NCI-H2196 treated with DMSO at 0.1 percent for 48 hours (cell line): ENCODE results near the gene FSCN2.
"Not testable (repeated sequence)": the region's sequence is repeated elsewhere in the genome, so short reads cannot be mapped to it uniquely, and the experiment has no call there.

ENCODE experiments used
- DNase-seq: peaks from one replicate; lab custom pipeline; 2025; ENCODE audit not compliant: unreplicated experiment; lab: John Stamatoyannopoulos, UW

The FSCN2 gene

GRCh38 chr17:81575836-81576235, 47.7 kb downstream of the FSCN2 start:
- no peak for DNase-seq

GRCh38 chr17:81576621-81577277, 48.6 kb downstream of the FSCN2 start:
- peak; percentile 26 for DNase-seq

GRCh38 chr17:81577278-81578000, 49.3 kb downstream of the FSCN2 start:
- no peak for DNase-seq

GRCh38 chr17:81578038-81578441, 49.9 kb downstream of the FSCN2 start:
- no peak for DNase-seq

- no peak for DNase-seq
Measured at GRCh38 chr17:81578561-81579225, 50.5 kb downstream of the FSCN2 start.

GRCh38 chr17:81579298-81579697, 51.1 kb downstream of the FSCN2 start:
- DNase-seq = no peak

- no peak for DNase-seq
Measured at GRCh38 chr17:81579821-81580321, 51.7 kb downstream of the FSCN2 start.

- DNase-seq = no peak
Measured at GRCh38 chr17:81580481-81580880, 52.3 kb downstream of the FSCN2 start.

GRCh38 chr17:81581758-81582157, 53.6 kb downstream of the FSCN2 start:
- no peak for DNase-seq

- DNase-seq = no peak
Measured at GRCh38 chr17:81582341-81582740, 54.2 kb downstream of the FSCN2 start.

- DNase-seq = no peak
Measured at GRCh38 chr17:81582749-81583148, 54.6 kb downstream of the FSCN2 start.

- peak; percentile 76 for DNase-seq
Measured at GRCh38 chr17:81583589-81584342, 55.6 kb downstream of the FSCN2 start.

- DNase-seq = not testable (repeated sequence)
Measured at GRCh38 chr17:81584771-81585170, 56.6 kb downstream of the FSCN2 start.

GRCh38 chr17:81586096-81586495, 57.9 kb downstream of the FSCN2 start:
- DNase-seq = no peak
